SK-N-MC (cell line): ENCODE results near the gene AOPEP.

Experiments
- EZH2 ChIP-seq: fragments of 200-600 bp; sonication (generic); IDR thresholded peaks from one replicate; pipeline ENCODE4 v1.6.1; 2017; ENCODE audit warnings: antibody characterized with exemption
- FOXP2 ChIP-seq: optimal IDR thresholded peaks from 2 replicates; pipeline ENCODE3; 2011; ENCODE audit warnings: mild to moderate bottlenecking, moderate library complexity; ENCODE audit not compliant: insufficient read depth; ENCODE audit errors: extremely low read length, control extremely low read depth
- POLR2AphosphoS5 ChIP-seq: IDR thresholded peaks from 2 replicates; pipeline ENCODE4 v1.6.1; 2012; ENCODE audit warnings: mild to moderate bottlenecking, low read depth, low read length, borderline replicate concordance

DNA sequence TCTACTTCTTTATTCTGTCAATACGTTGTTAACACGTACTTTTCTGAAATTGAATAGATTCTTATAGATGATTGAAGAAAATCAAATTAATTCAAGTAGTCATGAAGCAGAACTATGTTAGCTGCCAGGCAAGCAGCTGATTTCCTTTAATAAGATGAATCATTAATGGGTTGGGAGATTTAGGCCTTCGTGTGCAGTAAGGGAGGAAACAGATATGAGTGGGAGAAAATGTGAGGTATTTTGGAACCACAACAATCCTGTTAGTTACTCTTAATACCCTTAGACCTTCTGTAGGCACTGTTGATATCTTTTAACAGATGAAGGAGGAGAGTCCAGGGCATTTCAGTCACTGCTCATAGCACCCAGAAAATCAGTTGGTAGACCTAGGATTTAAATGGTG, 121.0 kb downstream of the AOPEP start:
- TF ChIP-seq POLR2AphosphoS5 (no peak), EZH2 (no peak), FOXP2 (no peak)
